ENCODE measurements around the gene INPP4B.
"Not testable (repeated sequence)": the region's sequence is repeated elsewhere in the genome, so short reads cannot be mapped to it uniquely, and the experiment has no call there.

Gene INPP4B

GRCh38 chr4:142085513-142086292, 760.4 kb downstream of the INPP4B start:
- no peak overlapping the region for H3K4me3 ChIP-seq (replicated peaks; ENCODE audit: low read depth, low read length)
- no peaks in the 10 kb centered on the region for H3K36me3 ChIP-seq (ENCODE audit: control insufficient read depth, insufficient read depth, low read length)
- no peak for DNase-seq (ENCODE audit: extremely low read depth, insufficient read length)
- no peaks in the 10 kb centered on the region for H3K27me3 ChIP-seq (replicated peaks; ENCODE audit: control insufficient read depth, insufficient read depth, low read length)
- no peak for TF ChIP-seq CTCF (IDR thresholded peaks at IDR 0.05; ENCODE audit: insufficient read depth, low read length, poor library complexity, severe bottlenecking)

DNA sequence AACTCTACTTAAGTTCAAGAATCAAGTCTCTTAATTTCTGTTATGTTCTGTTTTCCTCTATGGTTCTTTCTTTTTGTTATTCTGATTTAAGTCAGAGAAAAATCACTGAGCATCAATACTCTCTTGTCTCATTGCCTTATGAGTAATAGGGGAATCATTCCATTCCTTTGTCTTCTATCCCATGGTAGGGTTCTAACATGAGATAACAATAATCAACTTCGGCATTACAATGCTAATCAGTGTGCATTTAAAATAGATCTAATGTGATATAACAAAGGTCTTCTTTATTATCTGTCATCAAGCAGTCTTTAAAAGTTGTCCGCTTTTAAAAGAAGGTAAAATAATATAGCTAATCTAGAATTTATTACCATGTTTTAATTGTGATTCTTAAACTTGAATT, 762.8 kb downstream of the INPP4B start:
- Histone ChIP-seq H3K36me3 (ENCODE audit: control insufficient read depth, insufficient read depth, low read length) (no peaks in the 10 kb centered on the region), H3K27me3 (replicated peaks; ENCODE audit: control insufficient read depth, insufficient read depth, low read length) (no peaks in the 10 kb centered on the region), H3K4me3 (replicated peaks; ENCODE audit: low read depth, low read length) (no peak overlapping the region)
- no peak for TF ChIP-seq CTCF (IDR thresholded peaks at IDR 0.05; ENCODE audit: insufficient read depth, low read length, poor library complexity, severe bottlenecking)
- no peak for DNase-seq (ENCODE audit: extremely low read depth, insufficient read length)

GRCh38 chr4:142081025-142081424, 765.1 kb downstream of the INPP4B start:
- no peaks in the 10 kb centered on the region for H3K36me3 ChIP-seq (ENCODE audit: control insufficient read depth, insufficient read depth, low read length)
- H3K4me3 ChIP-seq (replicated peaks; ENCODE audit: low read depth, low read length), result no peak overlapping the region
- no peak for TF ChIP-seq CTCF (IDR thresholded peaks at IDR 0.05; ENCODE audit: insufficient read depth, low read length, poor library complexity, severe bottlenecking)
- no peaks in the 10 kb centered on the region for H3K27me3 ChIP-seq (replicated peaks; ENCODE audit: control insufficient read depth, insufficient read depth, low read length)
- no peak for DNase-seq (ENCODE audit: extremely low read depth, insufficient read length)

- no peak for TF ChIP-seq CTCF (IDR thresholded peaks at IDR 0.05; ENCODE audit: insufficient read depth, low read length, poor library complexity, severe bottlenecking)
- no peak for DNase-seq (ENCODE audit: extremely low read depth, insufficient read length)
- H3K36me3 ChIP-seq (ENCODE audit: control insufficient read depth, insufficient read depth, low read length), result no peaks in the 10 kb centered on the region
- no peaks in the 10 kb centered on the region for H3K27me3 ChIP-seq (replicated peaks; ENCODE audit: control insufficient read depth, insufficient read depth, low read length)
- H3K4me3 ChIP-seq (replicated peaks; ENCODE audit: low read depth, low read length), result no peak overlapping the region
These were observed 766.1 kb downstream of the INPP4B start for GRCh38 chr4:142079959-142080358.

DNA sequence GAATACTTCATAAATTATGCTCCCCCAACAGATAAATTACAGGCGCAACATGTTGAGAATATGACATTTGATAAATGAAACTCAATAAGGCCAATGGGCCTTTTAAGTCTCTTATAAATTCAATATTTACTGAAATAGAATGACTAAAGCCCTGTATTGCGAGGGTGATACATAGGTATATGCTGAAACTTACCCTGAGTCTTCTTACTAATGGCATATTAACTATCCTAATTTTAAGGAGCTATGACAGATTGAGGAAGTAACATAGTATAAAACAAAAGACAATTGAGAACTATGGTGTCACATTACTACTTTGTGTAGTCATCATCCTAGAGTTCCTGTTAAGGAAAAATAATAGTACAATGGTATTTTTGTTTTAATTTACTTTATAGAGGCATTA, 769.1 kb downstream of the INPP4B start:
- no peak for TF ChIP-seq CTCF (IDR thresholded peaks at IDR 0.05; ENCODE audit: insufficient read depth, low read length, poor library complexity, severe bottlenecking)
- no peak overlapping the region for H3K4me3 ChIP-seq (replicated peaks; ENCODE audit: low read depth, low read length)
- no peaks in the 10 kb centered on the region for H3K36me3 ChIP-seq (ENCODE audit: control insufficient read depth, insufficient read depth, low read length)
- DNase-seq (ENCODE audit: extremely low read depth, insufficient read length), result no peak
- H3K27me3 ChIP-seq (replicated peaks; ENCODE audit: control insufficient read depth, insufficient read depth, low read length), result no peaks in the 10 kb centered on the region

DNA sequence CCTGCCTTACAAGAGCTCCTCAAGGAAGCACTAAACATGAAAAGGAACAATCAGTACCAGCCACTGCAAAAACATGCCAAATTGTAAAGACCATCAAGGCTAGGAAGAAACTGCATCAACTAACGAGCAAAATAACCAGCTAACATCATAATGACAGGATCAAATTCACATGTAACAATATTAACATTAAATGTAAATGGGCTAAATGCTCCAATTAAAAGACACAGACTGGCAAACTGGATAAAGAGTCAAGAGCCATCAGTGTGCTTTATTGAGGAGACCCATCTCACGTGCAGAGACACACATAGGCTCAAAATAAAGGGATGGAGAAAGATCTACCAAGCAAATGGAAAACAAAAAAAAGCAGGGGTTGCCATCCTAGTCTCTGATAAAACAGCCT, 777.8 kb downstream of the INPP4B start:
- DNase-seq (ENCODE audit: extremely low read depth, insufficient read length); H3K36me3 ChIP-seq (ENCODE audit: control insufficient read depth, insufficient read depth, low read length); H3K27me3 ChIP-seq (replicated peaks; ENCODE audit: control insufficient read depth, insufficient read depth, low read length); H3K4me3 ChIP-seq (replicated peaks; ENCODE audit: low read depth, low read length): not testable (repeated sequence)

DNA sequence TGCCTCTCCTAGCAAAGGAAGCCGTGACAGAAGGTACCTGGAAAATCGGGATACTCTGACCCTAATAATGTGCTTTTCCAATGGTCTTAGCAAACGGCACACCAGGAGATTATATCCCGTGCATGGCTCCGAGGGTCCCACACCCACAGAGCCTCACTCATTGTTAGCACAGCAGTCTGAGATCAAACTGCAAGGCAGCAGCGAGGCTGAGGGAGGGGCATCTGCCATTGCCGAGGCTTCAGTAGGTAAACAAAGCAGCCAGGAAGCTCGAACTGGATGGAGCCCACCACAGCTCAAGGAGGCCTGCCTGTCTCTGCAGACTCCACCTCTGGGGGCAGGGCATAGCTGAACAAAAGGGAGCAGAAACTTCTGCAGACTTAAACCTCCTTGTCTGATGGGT, 779.5 kb downstream of the INPP4B start:
- DNase-seq (ENCODE audit: extremely low read depth, insufficient read length); H3K27me3 ChIP-seq (replicated peaks; ENCODE audit: control insufficient read depth, insufficient read depth, low read length); H3K4me3 ChIP-seq (replicated peaks; ENCODE audit: low read depth, low read length); H3K36me3 ChIP-seq (ENCODE audit: control insufficient read depth, insufficient read depth, low read length): not testable (repeated sequence)
